SU-DHL-6 (cell line): Measurements from ENCODE around the gene PTPRE.

Experiments
- EZH2phosphoT487 ChIP-seq: fragments of 200-600 bp; sonication (generic), shearing (Covaris generic); conservative IDR thresholded peaks from 2 replicates; pipeline ENCODE4 v1.6.1; 2018; ENCODE audit warnings: mild to moderate bottlenecking, antibody characterized with exemption, low read length, moderate library complexity, mixed read lengths
- TF ChIP-seq, protein P1 (sequence below): fragments of 200-600 bp; sonication (generic); IDR thresholded peaks from one replicate; pipeline ENCODE4 v1.5.1; 2017; ENCODE audit warnings: antibody characterized with exemption, mild to moderate bottlenecking, low read length, moderate library complexity; ENCODE audit not compliant: insufficient read depth, poor library complexity, severe bottlenecking

DNA sequence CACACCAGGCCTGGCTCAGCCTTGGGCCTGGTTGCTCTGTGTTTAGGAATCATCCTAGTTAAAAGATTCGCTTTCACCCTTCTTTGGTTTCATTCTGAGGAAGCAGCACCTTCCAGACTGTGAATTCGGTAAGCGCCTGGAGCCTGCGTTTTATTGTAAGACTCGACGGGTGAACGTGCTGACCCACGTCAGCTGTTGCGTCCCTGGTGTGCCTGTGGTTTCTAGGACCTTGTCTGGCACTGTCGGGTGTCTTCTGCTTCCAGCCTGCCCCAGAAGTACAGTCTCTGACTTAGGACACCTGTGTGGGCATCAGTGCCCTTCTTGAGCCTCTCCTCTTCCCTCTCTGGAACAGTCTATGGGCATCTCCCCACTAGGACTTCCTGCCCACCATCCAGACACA is 193.0 kb downstream of the PTPRE start:
- TF ChIP-seq, protein P1, sequence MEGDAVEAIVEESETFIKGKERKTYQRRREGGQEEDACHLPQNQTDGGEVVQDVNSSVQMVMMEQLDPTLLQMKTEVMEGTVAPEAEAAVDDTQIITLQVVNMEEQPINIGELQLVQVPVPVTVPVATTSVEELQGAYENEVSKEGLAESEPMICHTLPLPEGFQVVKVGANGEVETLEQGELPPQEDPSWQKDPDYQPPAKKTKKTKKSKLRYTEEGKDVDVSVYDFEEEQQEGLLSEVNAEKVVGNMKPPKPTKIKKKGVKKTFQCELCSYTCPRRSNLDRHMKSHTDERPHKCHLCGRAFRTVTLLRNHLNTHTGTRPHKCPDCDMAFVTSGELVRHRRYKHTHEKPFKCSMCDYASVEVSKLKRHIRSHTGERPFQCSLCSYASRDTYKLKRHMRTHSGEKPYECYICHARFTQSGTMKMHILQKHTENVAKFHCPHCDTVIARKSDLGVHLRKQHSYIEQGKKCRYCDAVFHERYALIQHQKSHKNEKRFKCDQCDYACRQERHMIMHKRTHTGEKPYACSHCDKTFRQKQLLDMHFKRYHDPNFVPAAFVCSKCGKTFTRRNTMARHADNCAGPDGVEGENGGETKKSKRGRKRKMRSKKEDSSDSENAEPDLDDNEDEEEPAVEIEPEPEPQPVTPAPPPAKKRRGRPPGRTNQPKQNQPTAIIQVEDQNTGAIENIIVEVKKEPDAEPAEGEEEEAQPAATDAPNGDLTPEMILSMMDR: no peak
- no peak for TF ChIP-seq EZH2phosphoT487
